GM12878 (cell line): Measurements from ENCODE around the gene RTEL1.
"Not testable (repeated sequence)": the region's sequence is repeated elsewhere in the genome, so short reads cannot be mapped to it uniquely, and the experiment has no call there.

Experiments used
- EZH2 ChIP-seq: IDR thresholded peaks from 2 replicates; pipeline ENCODE4 v1.6.1; 2012; ENCODE audit warnings: low read depth, mild to moderate bottlenecking, control low read depth, inconsistent platforms, low read length, borderline replicate concordance; ENCODE audit not compliant: control insufficient read depth
- IRF4 ChIP-seq: IDR thresholded peaks from 2 replicates; pipeline ENCODE4 v1.6.1; 2011; ENCODE audit warnings: low read depth, low read length
- LARP7 ChIP-seq: fragments of 450-650 bp; IDR thresholded peaks from 2 replicates; pipeline ENCODE4 v1.6.1; 2017; ENCODE audit warnings: mild to moderate bottlenecking
- NFYB ChIP-seq: IDR thresholded peaks from 2 replicates; pipeline ENCODE4 v1.6.1; 2011; ENCODE audit warnings: low read depth, mild to moderate bottlenecking, low read length, improper control_type of control experiment, moderate library complexity; ENCODE audit not compliant: insufficient read depth
- POLR2A ChIP-seq: IDR thresholded peaks from 2 replicates; pipeline ENCODE4 v1.6.1; 2011; ENCODE audit warnings: low read depth, mild to moderate bottlenecking, low read length
- POLR2AphosphoS5 ChIP-seq: IDR thresholded peaks from 2 replicates; pipeline ENCODE4 v1.6.1; 2011; ENCODE audit warnings: mild to moderate bottlenecking, low read length, inconsistent platforms
- RB1 ChIP-seq: fragments of 450-650 bp; formaldehyde crosslinking; IDR thresholded peaks from 2 replicates; pipeline ENCODE4 v1.6.1; 2017; ENCODE audit warnings: mild to moderate bottlenecking, borderline replicate concordance
- TCF7 ChIP-seq: IDR thresholded peaks from 2 replicates; pipeline ENCODE4 v1.6.1; 2014; ENCODE audit warnings: antibody characterized with exemption, borderline replicate concordance

GRCh38 chr20:63722967-63723622, 65.0 kb downstream of the RTEL1 start:
- not testable (repeated sequence) for TF ChIP-seq NFYB, LARP7, POLR2A, RB1, EZH2, TCF7, POLR2AphosphoS5, IRF4
